Activated T-cell treated with anti-CD3 and anti-CD28 coated beads, Interleukin-2, amount 50 U/mL, for 1 hour (primary cell): ENCODE data around the gene NBPF1.
A peak's percentile ranks its signal among the peaks of the same experiment; 100 is the strongest.
"Not testable (repeated sequence)": the region's sequence is repeated elsewhere in the genome, so short reads cannot be mapped to it uniquely, and the experiment has no call there.

Experiments used
- DNase-seq: peaks from one replicate; pipeline ENCODE4 v3.0.0-alpha.2; 2020

Gene NBPF1

DNA sequence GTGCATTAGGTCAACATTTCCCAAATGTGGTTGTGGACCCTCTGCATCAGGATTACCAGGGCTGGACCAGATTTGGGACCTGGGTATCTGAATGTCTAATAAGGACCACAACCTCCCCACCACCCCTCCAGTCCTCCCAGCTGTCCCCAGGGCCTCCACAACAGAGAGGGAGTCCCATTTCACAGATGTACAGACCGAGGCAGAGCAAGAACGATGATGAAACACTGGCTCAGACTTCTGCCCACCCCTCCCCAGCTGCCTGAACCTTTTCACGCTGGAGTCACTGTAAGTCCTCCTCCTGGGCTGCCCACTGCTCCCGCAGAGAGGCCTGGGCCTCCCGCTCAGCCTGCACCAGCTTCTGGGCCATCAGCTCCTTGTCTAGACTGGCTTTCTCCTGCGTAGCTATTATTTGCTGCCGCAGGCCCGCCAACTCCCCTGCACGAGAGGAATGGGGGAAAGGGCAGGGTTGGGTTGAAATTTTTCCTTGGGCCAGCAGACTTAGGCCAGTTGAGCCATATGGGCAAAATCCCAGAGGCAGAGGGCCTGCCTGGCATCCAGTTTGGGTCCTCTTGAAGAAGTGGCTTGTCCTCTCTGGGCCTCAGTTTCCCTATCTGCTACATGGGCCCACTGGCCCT, 8.4 kb upstream of the NBPF1 start:
- DNase-seq: peak; percentile 28

DNA sequence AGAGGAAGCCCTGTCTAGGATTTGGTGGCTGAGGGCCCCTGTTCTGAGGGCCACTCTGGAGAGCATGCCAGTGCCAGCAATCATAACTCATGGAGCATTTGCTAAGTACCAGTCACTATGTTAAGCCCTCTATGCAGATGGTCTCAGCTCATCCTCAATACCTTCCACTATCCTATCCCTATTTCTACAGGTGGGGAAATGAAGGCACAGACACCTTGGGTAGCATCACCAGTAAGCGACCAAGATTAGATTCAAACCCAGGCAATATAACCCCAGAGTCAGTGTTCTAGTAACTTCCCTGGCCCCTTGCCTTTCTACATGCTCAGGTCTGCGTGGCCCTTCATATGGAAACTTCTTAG, 7.9 kb upstream of the NBPF1 start:
- no peak for DNase-seq

DNA sequence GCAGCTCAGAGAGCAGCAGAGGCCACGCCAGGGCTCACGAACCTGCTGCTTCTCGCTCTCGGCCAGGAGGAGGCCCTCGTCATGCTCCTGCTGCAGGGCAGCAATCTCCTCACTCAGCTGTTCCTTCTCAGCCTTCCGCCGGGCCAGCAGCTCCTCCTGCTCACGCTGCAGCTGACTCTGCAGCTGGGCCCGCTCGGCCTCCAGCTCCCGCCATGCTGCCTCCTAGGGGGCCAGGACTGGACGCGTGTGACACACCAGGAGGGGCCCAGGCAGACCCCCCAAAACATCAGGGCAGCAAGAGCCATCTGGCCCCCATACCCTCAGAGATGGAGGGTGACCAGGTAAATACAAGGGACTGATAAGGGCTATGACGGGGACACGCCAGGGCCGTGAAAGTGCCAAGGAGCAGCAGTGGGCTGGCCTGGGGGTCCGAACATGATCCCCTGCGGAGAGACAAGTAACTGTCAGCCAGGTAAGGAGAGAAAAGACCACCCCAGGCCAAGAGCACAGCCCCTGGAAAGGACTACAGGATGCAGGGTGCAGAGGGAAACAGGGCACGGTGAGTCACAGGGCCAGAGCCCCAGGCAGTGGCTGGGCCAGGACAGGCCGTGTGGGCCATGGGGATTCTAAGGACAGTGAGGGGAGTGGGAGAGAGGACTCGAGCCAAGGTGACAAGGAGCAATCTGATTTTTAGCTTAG, 6.6 kb upstream of the NBPF1 start:
- DNase-seq: peak; percentile 21

DNA sequence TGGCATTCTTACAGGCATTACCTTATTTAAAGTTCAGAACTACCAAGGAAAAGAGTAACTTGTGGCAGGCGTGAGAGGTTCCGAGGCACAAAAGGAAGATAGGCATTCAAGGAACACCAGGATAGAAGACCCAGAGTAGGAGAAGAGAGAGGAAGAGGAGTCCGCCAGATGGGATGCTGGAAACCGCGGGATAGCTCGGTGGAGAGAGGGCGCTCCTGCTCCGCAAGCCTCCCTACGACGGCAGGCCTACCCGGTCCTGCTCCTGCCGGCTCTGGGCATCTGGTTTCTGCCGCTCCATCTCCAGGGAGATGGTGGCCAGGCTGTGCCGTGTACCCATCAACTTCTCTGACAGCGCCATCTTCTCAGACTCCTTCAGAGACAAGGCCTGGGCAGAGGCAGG, 5.4 kb upstream of the NBPF1 start:
- DNase-seq: peak; percentile 28

DNA sequence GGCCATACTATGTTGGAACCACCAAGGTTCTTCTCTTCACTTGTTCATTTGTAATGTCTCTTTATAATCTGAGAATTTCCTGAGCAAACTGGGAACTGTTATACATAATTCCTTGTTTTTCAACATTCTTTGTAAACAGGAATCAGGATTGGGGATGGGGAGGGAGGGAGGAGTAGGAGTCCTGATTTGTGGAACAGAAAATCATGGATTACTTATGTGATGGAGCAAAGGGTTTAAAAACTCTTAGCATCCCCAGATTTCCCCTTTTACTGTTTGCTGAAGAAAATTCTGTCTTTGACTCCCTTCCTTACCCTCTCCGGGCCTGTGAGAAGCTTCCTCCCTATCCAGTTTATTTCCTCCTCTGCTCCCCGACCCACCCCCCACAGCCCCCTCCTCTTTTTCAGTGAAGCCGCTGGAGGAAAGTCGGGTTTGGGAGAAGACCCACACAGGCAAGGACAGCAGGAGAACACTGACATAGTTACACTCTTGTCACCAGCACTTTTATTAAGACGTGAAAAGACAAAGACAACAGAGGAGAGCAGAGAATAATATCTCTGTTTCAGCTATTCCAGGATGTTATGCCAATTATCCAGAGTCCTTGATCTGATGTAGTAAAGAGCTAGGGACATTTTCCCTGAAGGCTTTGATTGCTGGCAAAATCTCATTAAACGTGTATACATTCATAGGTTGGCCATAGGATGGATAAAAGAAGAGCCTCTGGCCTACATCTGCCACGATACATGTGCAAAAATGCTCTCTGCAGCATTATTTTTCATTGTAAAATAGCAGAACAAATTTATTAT, 4.6 kb upstream of the NBPF1 start:
- no peak for DNase-seq

DNA sequence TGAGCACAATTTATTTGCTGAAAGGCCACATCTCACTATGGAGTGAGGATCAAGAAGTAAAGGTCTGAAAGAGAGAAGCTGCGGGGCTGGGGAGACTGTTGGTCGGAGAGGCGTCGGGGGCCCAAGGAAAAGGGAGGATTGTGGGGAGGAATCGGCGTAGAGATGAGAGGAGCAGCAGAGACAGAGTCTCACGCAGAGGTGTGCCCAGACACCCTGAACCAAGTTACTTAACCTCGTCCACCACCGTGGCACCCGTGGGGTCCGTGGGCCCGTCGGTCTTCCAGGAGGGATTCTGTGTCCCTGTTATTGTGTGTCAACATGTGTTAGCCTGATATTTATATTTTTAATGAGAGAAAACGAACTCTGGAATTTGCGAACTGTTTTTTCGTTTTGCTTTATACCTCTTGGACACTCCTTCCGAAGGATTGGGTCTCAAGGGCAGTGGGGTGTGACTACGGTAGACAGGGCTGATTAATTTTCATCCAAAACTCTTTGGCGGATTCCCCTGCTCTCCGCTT, 3.8 kb upstream of the NBPF1 start:
- peak; percentile 20 for DNase-seq

DNA sequence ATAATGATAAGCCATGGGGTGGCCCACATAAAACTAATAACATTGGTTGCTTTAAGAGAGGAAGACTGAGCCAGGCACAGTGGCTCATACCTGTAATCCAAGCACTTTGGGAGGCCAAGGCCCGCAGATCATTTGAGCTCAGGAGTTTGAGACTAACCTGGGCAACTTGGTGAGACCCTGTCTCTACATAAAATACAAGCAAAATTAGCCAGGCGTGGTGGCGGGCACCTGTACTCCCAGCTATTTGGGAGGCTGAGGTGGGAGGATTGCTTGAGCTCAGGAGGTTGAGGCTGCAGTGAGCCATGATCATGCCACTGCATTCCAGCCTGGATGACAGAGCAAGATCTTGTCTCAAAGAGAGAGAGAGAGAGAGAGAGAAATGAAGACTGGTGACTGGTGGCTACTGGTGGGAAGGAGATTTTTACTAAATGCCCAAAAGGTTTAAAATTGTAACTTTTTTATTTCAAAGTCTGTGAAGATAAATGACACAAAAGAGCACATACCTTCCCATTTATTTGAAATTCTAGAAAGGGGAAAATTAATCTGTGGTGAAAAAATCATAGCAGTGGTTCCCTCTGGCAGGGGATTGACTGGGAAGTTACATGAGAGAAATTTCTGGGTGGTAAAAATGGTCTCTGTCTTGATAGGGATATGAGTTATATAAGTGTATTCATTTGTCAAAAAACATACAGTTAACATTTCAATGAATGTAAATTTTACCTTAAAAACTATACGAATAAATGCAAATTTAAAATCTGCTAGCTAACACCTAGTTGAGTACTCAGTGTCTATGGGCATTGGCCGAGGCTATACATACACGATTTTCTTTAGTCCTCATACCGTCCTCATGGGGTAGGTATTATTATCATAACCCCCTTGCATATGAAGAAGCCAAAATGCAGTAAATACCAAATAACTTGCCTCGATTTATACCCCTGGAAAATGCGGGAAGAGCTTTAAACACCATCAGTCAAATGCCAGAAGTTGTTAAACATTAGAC, 2.2 kb upstream of the NBPF1 start:
- peak; percentile 22 for DNase-seq

DNA sequence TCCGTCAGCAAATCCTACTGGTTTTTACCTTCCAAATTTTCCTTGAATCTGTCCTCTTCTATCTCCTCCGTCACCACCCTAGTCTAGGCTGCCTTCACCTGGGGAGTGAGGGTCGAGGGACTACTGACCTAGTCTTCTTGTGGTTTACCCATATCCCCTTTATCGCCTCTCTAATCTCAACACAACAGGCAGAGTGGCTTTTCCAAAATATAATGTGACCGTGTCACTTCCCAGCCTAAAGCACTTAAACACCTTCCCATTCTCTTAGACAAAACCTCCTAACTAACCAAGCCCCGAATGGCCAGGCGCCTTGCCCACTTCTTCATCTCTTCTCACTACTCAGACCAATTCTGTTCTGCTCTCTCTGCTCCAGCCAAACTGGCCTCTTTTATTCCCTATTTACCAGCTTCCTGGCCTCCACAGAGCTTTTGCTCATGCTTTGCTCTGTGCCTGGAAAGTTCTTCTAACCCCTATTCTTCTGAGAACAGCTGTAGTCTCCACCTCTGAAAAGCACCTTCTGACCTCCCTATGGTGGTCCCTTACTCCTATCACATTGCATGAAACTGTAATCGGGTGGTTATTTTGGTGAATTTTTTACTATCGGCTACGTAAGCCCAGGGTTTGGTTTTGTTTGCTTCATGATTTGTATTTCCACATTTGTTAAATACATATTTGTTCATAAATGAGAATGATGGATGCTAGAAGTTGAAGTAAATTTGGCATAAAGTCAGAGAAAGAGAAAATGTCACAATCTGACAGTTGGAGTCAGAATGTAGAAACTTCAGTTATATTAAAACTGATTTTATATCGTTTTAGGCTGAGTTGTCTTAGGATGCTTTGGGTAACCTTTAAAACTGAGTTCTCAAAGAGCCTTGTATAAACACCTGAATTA, 1.2 kb upstream of the NBPF1 start:
- DNase-seq: no peak

DNA sequence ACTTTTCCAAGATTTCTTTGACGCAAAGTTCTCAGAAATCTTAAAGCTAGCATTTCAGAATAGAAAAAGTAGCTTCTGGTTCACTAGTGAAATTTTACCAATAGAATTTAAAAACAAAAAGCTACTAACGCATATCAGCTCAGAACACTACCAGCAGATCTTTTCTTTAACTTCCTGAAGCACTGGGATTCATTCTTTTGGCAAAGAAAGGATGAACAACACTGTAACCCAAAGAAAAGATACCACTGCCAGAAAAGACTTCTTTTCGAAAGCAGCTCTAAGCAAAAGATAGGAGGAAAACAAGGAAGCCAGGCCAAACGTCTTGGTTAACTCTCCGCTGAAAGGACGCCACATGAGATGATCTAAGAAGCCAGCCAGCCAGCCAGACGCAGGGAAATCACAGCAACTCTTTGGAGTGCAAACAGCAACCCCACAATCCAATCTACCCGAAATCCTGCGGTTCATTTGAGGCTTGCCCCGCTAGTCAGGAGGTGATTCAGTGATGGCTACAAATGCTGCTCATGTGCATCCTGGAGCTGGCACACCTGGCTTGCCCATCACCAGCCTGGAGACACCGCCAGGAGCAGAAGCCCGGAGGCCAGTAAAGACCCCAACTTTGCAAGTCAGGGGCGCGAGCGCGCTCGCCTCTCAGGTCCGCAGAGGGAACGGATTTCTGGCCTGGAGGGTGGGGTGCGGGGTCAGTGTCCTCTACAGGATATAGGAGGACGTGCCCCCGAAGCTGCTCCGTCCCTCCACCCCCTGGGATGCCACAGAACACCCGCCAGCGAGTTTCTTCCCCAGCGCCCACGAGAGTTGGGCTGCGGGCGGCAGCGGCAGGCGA, 812 bp downstream of the NBPF1 start:
- DNase-seq: peak; percentile 58

DNA sequence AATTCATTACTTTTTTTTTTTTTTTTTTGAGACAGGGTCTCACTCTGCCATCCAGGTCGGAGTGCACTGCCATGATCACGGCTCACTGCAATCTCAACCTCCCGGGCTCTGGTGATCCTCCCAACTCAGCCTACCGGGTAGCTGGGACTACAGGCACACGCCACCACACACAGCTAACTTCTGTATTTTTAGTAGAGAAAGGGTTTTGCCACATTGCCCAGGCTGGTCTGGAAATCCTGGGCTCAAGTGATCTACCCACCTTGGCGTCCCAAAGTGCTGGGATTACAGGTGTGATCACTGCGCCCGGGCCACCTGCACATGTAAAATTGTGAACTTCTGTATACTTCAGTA, 1.4 kb downstream of the NBPF1 start:
- DNase-seq: not testable (repeated sequence)

DNA sequence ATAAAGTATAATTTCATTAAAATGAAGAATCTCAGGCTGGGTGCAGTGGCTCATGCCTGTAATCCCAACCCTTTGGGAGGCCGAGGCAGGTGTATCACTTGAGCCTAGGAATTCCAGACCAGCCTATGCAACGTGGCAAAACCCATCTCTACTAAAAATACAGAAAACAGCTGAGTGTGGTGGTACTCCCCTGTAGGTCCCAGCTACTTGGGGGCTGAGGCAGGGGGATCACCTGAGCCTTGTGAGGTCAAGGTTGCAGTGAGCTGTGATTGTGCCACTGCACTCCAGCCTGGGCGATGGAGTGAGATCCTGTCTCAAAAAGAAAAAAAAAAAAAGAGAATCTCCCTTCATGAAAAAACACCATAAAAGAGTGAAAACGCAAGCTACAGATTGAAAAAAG, 2.2 kb downstream of the NBPF1 start:
- DNase-seq: not testable (repeated sequence)

DNA sequence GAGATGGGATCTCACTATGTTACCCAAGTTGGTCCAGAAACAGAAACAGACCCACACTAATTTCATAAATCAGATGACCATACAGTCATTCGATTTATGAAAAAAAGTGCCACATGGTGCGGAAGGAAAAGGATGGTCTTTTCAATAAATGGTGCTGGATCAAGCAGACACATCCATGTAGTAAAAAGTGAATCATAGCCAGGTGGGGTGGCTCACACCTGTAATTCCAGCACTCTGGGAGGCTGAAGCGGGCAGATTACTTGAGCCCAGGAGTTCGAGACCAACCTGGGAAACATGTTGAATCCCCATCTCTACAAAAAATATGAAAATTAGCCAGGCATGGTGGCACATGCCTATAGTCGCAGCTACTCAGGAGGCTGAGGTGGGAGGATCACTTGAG, 2.8 kb downstream of the NBPF1 start:
- not testable (repeated sequence) for DNase-seq

DNA sequence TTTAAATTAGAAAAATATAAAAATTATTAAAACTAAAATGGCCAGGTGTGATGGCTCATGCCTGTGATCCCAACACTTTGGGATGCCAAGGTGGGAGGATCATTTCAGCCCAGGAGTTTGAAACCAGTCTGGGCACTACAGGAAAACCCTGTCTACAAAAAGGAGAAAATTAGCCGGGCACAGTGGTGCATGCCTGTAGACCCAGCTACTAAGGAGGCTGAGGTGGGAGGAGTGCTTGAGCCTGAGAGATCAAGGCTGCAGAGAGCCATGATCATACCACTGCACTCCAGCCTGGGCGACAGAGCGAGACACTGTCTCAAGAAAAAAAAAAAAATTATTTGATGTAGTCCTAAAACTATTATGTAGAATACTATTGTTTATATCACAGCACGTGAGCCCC, 3.6 kb downstream of the NBPF1 start:
- not testable (repeated sequence) for DNase-seq

DNA sequence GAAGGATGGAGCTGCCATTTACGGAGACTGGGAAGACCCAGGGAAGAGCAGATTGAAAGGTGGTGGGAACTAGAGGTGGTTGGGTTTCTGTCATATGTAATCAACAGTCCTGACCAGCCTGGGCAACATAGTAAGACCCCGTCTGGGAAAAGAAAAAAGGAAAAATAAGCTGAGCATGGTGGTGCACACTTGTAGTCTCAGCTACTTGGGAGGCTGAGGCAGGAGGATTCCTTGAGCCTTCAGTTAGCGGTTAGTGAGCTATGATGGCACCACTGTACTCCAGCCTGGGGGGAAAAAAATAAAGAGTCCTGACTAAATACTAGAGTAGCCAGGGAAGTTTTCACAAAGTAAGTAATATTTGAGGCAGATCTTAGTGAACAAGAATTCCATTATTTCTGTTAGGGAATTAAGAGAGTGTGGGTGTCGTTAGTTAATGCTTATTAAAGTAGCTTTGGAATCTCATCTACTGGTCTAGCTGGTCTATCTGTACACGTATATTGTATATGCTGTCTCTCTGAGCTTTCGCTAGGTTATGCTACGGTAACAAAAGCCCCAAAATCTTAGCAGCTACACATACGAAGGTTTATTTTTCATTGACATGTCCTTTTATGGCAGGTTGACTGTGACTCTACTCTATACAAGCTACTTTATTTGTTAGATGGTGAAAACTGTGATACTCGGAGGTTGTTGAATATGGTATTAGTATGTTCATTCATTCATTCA, 4.4 kb downstream of the NBPF1 start:
- DNase-seq: no peak

DNA sequence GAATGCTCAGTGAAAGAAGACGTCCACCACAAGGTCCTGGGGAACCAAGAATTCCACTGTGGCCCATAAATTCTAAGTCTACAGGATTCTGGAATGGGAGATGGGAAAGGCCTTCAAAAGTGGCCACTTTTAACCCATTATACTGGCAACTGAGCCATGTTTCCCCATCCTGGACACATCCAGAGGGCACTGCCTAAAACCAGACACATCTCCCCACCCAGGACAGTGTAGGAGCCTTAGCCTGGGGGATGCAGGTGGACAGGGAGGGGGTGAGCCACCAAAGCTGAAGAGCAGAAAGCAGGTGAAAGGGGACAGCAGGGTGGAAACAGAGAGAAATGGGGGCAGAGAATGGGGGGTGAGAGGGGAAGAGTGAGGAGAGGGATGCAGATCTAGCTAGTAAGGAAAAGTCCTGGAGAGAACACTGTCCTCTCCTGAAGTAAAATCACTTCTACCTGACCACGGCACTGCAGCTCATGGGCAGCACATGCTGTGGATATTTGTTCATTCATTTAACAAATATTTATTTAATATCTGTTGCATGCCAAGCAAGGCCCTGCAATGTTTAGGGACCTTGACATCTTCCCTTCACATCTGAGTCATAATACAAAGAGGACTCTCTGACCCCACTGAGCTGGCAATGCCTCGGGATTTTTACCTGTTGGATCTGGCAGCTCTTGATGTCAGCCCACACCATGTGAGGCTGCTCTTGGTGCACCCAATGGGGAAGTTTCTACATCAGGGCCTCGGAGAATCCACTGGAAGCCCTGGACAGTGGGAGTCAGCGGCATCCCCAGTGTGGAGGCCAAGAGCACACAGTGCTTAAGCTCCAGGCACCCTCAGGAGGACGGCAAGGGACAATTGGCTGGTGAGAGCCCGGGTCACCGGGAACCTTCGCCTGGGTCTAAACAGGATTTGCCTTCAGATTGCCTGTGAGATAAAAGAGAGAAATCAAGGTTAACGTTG, 5.2 kb downstream of the NBPF1 start:
- DNase-seq: not testable (repeated sequence)

DNA sequence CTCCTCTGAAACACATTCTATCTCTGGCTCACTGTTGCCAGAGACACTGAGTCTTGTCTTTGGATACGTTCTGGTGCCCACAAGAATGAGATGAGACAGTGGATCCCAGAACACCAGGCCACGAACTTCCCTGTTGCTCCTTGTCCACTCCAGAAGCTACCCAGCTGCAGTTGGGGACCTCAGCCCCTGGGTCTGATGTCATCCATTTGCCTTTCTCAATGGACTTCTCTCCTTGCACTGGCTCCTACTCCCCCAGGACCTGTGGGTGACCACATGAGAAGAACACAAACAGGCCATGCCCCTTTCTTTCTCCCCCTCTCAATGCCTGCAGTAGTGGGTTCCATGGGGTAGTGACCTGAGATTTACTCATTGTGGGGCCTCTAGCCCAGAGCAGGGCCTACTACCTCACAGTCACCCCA, 5.9 kb downstream of the NBPF1 start:
- DNase-seq: no peak

DNA sequence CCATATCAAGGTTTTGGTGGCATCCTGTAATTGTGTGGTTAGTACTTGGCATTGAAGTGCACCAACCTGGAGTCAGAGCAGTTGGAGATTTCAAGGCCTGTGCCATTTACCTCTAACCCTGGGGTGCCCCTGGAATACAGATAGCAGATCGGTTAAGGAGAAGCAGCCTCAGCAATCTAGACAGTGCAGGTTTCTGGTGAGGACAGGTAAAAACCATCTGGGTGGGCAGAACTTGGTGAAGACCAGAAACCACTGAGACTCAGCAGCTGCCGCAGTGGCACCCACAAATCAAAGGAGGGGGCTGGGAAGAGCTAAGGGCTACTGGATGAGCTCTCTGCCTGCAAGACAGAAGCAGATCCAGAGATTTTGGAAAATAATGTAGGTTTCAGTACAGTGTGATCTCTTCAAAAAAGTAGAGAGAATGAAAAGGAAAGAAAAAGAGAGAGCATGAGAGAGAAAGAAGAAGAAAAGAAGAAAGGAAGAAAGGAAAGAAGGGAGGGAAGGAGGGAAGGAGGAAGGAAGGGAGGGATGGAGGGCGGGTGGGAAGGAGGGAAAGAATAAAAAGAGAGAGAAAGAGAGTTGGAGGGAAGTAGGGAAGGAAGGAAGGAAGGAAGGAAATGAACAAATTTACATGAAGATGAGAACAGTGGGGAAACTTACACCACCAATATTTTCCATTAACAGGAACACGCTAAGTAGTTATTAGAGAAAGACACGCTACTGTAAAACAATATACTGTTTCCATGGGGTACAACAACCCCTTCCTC, 6.5 kb downstream of the NBPF1 start:
- not testable (repeated sequence) for DNase-seq
